H1 (cell line): ENCODE data around the gene CNGA1. TPM values are rescaled to one million over a fixed set of nuclear protein-coding genes. Genes with fewer than 3 reads are reported as not detected.

ENCODE experiments used
- BACH1 ChIP-seq: IDR thresholded peaks from 2 replicates; pipeline ENCODE4 v1.6.1; 2012; ENCODE audit warnings: low read length, improper control_type of control experiment
- E2F6 ChIP-seq: IDR thresholded peaks from 2 replicates; pipeline ENCODE4 v1.6.1; 2012; ENCODE audit warnings: inconsistent platforms
- GTF2F1 ChIP-seq: IDR thresholded peaks from 2 replicates; pipeline ENCODE4 v1.6.1; 2012; ENCODE audit warnings: low read depth, low read length, improper control_type of control experiment, borderline replicate concordance
- JUND ChIP-seq: IDR thresholded peaks from 2 replicates; pipeline ENCODE4 v1.6.1; 2011; ENCODE audit warnings: mild to moderate bottlenecking, improper control_type of control experiment, low read length
- POLR2AphosphoS5 ChIP-seq: IDR thresholded peaks from 2 replicates; pipeline ENCODE4 v1.6.1; 2011; ENCODE audit warnings: low read depth, low read length
- RXRA ChIP-seq: IDR thresholded peaks from 2 replicates; pipeline ENCODE4 v1.6.1; 2011; ENCODE audit warnings: low read depth, mild to moderate bottlenecking, low read length, moderate library complexity; ENCODE audit not compliant: insufficient read depth
- TAF1 ChIP-seq: IDR thresholded peaks from 2 replicates; pipeline ENCODE4 v1.6.1; 2011; ENCODE audit warnings: mild to moderate bottlenecking, low read depth, low read length
- TAF7 ChIP-seq: optimal IDR thresholded peaks from 2 replicates; pipeline ENCODE3; 2011; ENCODE audit warnings: low read depth, mild to moderate bottlenecking, inconsistent platforms, low read length, moderate library complexity, borderline replicate concordance
- TBP ChIP-seq: IDR thresholded peaks from 2 replicates; pipeline ENCODE4 v1.6.1; 2011; ENCODE audit warnings: low read depth, low read length, improper control_type of control experiment
- YY1 ChIP-seq: IDR thresholded peaks from 2 replicates; pipeline ENCODE4 v1.6.1; 2011; ENCODE audit warnings: low read depth, mild to moderate bottlenecking, low read length
- polyA plus RNA-seq, 7 experiments: library from polyadenylated mRNA; depleted of rRNA in 3 of 7; stranded (reverse) in 5 of 7; unstranded in 2 of 7; fragments of >200 nt in 5 of 7; fragments of 200-250 nt in 2 of 7; gene quantifications; 1 replicate in 5 of 7; 2 replicates in 1 of 7; 4 replicates in 1 of 7; pipeline versions ENCODE4 v1.2.1 to v1.2.3, GENCODE V29; 2011 to 2013; ENCODE audit warnings: missing spikeins in 2 of 7, mixed read lengths in 2 of 7
- total RNA-seq: library from RNA; stranded (reverse); fragmentation: NEBNext Ultra II Directional; extraction: Animal tissue kit (Norgen Biotek cat#: 25700); gene quantifications from 2 replicates; pipeline ENCODE4 v1.2.1, GENCODE V29; 2021
- TF ChIP-seq, protein P1 (sequence below): fragments of 300-600 bp; sonication (generic); IDR thresholded peaks from 2 replicates; pipeline ENCODE4 v1.7.1; 2012; ENCODE audit warnings: low read length, moderate library complexity, mild to moderate bottlenecking, inconsistent platforms; ENCODE audit not compliant: insufficient replicate concordance
- TF ChIP-seq, protein P2 (sequence below): IDR thresholded peaks from 2 replicates; pipeline ENCODE4 v1.6.1; 2012; ENCODE audit warnings: inconsistent platforms

CNGA1 gene
- total and polyA plus RNA-seq, 2 of the 8 experiments (the other 6 are each of a cell fraction or from before 2014, with no cell fraction given) = 0.17 to 0.54 TPM

GRCh38 chr4:47913861-47914219 lies 102.6 kb downstream of the CNGA1 start (continued):
- TF ChIP-seq, protein P1, sequence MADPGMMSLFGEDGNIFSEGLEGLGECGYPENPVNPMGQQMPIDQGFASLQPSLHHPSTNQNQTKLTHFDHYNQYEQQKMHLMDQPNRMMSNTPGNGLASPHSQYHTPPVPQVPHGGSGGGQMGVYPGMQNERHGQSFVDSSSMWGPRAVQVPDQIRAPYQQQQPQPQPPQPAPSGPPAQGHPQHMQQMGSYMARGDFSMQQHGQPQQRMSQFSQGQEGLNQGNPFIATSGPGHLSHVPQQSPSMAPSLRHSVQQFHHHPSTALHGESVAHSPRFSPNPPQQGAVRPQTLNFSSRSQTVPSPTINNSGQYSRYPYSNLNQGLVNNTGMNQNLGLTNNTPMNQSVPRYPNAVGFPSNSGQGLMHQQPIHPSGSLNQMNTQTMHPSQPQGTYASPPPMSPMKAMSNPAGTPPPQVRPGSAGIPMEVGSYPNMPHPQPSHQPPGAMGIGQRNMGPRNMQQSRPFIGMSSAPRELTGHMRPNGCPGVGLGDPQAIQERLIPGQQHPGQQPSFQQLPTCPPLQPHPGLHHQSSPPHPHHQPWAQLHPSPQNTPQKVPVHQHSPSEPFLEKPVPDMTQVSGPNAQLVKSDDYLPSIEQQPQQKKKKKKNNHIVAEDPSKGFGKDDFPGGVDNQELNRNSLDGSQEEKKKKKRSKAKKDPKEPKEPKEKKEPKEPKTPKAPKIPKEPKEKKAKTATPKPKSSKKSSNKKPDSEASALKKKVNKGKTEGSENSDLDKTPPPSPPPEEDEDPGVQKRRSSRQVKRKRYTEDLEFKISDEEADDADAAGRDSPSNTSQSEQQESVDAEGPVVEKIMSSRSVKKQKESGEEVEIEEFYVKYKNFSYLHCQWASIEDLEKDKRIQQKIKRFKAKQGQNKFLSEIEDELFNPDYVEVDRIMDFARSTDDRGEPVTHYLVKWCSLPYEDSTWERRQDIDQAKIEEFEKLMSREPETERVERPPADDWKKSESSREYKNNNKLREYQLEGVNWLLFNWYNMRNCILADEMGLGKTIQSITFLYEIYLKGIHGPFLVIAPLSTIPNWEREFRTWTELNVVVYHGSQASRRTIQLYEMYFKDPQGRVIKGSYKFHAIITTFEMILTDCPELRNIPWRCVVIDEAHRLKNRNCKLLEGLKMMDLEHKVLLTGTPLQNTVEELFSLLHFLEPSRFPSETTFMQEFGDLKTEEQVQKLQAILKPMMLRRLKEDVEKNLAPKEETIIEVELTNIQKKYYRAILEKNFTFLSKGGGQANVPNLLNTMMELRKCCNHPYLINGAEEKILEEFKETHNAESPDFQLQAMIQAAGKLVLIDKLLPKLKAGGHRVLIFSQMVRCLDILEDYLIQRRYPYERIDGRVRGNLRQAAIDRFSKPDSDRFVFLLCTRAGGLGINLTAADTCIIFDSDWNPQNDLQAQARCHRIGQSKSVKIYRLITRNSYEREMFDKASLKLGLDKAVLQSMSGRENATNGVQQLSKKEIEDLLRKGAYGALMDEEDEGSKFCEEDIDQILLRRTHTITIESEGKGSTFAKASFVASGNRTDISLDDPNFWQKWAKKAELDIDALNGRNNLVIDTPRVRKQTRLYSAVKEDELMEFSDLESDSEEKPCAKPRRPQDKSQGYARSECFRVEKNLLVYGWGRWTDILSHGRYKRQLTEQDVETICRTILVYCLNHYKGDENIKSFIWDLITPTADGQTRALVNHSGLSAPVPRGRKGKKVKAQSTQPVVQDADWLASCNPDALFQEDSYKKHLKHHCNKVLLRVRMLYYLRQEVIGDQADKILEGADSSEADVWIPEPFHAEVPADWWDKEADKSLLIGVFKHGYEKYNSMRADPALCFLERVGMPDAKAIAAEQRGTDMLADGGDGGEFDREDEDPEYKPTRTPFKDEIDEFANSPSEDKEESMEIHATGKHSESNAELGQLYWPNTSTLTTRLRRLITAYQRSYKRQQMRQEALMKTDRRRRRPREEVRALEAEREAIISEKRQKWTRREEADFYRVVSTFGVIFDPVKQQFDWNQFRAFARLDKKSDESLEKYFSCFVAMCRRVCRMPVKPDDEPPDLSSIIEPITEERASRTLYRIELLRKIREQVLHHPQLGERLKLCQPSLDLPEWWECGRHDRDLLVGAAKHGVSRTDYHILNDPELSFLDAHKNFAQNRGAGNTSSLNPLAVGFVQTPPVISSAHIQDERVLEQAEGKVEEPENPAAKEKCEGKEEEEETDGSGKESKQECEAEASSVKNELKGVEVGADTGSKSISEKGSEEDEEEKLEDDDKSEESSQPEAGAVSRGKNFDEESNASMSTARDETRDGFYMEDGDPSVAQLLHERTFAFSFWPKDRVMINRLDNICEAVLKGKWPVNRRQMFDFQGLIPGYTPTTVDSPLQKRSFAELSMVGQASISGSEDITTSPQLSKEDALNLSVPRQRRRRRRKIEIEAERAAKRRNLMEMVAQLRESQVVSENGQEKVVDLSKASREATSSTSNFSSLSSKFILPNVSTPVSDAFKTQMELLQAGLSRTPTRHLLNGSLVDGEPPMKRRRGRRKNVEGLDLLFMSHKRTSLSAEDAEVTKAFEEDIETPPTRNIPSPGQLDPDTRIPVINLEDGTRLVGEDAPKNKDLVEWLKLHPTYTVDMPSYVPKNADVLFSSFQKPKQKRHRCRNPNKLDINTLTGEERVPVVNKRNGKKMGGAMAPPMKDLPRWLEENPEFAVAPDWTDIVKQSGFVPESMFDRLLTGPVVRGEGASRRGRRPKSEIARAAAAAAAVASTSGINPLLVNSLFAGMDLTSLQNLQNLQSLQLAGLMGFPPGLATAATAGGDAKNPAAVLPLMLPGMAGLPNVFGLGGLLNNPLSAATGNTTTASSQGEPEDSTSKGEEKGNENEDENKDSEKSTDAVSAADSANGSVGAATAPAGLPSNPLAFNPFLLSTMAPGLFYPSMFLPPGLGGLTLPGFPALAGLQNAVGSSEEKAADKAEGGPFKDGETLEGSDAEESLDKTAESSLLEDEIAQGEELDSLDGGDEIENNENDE = no peak
- TF ChIP-seq POLR2AphosphoS5 (peak; percentile 82; the same call in 1 of the 2 replicates), TAF7 (peak; percentile 71), YY1 (0 out of 2 replicates have a peak, but pooled peaks have one; percentile 11), TAF1 (peak; percentile 75; the same call in 1 of the 2 replicates), RXRA (no peak), JUND (no peak), E2F6 (peak; percentile 44), BACH1 (no peak), TBP (peak; percentile 70), GTF2F1 (no peak)
- TF ChIP-seq, protein P2, sequence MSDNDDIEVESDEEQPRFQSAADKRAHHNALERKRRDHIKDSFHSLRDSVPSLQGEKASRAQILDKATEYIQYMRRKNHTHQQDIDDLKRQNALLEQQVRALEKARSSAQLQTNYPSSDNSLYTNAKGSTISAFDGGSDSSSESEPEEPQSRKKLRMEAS = peak; percentile 78
